Pancreas (tissue), 10 donors: ENCODE results near the gene NIPSNAP3A. TPM values are rescaled to one million over a fixed set of nuclear protein-coding genes. Genes with fewer than 3 reads are reported as not detected.

Experiments used
- ATAC-seq, 4 donors: fragments of 200-7000 bp; cut with Tn5 transposase; one replicate each; pipeline versions ENCODE4 v1.8.0 to v1.9.1; 2020; ENCODE audit warnings: mild to moderate bottlenecking in 4 of 4, moderate library complexity in 4 of 4
- DNase-seq, 6 donors: peaks; one replicate each; pipeline ENCODE4 v3.0.0-alpha.2; 2020
- FAIRE-seq: peaks from 2 replicates; lab custom pipeline; 2012; peaks lifted over from hg19 to GRCh38; lab: Jason Lieb, UNC
- H3K27ac ChIP-seq, 4 donors: fragments of 200-600 bp; sonication (generic); 1 replicate in 3 of 4; 2 replicates in 1 of 4; pipeline versions ENCODE4 v1.5.0 to v1.8.0; 2020
- H3K27me3 ChIP-seq, 4 donors: fragments of 200-600 bp; one replicate each; pipeline ENCODE4 v1.8.0; 2021
- H3K36me3 ChIP-seq, 3 donors: fragments of 200-600 bp; sonication (generic) in 1 of 3; one replicate each; pipeline versions ENCODE4 v1.5.0 to v1.8.0; 2020 to 2021
- H3K4me1 ChIP-seq, 3 donors: fragments of 200-600 bp; one replicate each; pipeline ENCODE4 v1.8.0; 2021
- H3K4me3 ChIP-seq, 4 donors: fragments of 200-600 bp; sonication (generic) in 2 of 4; one replicate each; pipeline versions ENCODE4 v1.5.0 to v1.8.0; 2020 to 2021
- H3K9me3 ChIP-seq, 4 donors: fragments of 200-600 bp; one replicate each; pipeline ENCODE4 v1.8.0; 2021
- CTCF ChIP-seq, 4 donors: fragments of 200-600 bp; sonication (generic) in 3 of 4; IDR thresholded peaks; one replicate each; pipeline versions ENCODE4 v1.5.0 to v1.8.0; 2021; ENCODE audit warnings: antibody characterized with exemption in 4 of 4
- WGBS, 2 donors: extraction: QIAGEN DNeasy Blood & Tissue Kit; methylation state at CpG; one replicate each; pipeline ENCODE4 v1.1.7; 2013; 5-methylcytosine and 5-hydroxymethylcytosine counted together
- intact Hi-C, 3 donors: fragments of 100-400 bp; cut with DNase I; formaldehyde crosslinking; loops; one replicate each; pipeline versions ENCODE4 v1.11.1 to v1.14.2; 2022
- polyA plus RNA-seq, 2 donors: library from polyadenylated mRNA; stranded (reverse); fragments of 200-250 nt; gene quantifications; one replicate each; pipeline ENCODE4 v1.2.3, GENCODE V29; 2013
- total RNA-seq, 6 donors: library from RNA; stranded (reverse); fragmentation: NEBNext Ultra II Directional in 4 of 6; extraction: Animal tissue kit (Norgen Biotek cat#: 25700) in 4 of 6; gene quantifications; one replicate each; pipeline versions ENCODE4 v1.2.1 to v1.2.4, GENCODE V29; 2021 to 2023
- donor health status: healthy with polysubstance abuse.
- donor health status: DM: no; HTN: no; CAD: no; lungs with moderate emphysema.
- donor health status: DM: no; HTN: no; CAD: no.
- donor health status: control.
- donor health status: control.
- donor health status: Bipolar disorder and iron deficiency.
- donor health status: DM: yes; HTN: yes; CAD: no.
- donor health status: DM: no; HTN: no; CAD: no.
- donor health status: DM: no; HTN: no; CAD: no.
- donor health status: DM: yes; HTN: yes; CAD: no.

Gene NIPSNAP3A
- total and polyA plus RNA-seq, 8 donors, result 4.1 to 22.9 (median 8.1) TPM

GRCh38 chr9:104798209-104798995 lies 50.9 kb downstream of the NIPSNAP3A start:
- H3K36me3 ChIP-seq, result peaks cover 4 to 79% (median 38%) of the 10 kb centered on the region in 3 donors
- no peak for ATAC-seq
- TF ChIP-seq CTCF (IDR thresholded peaks at IDR 0.05), result no peak
- no peak overlapping the region for H3K27ac ChIP-seq
- WGBS, 2 donors, result 76 to 78% methylated on average over 5 of the region's 5 CpGs
- H3K27me3 ChIP-seq, result no peaks in the 10 kb centered on the region
- no peak overlapping the region for H3K4me3 ChIP-seq
- no peaks in the 10 kb centered on the region for H3K4me1 ChIP-seq
- H3K9me3 ChIP-seq, result no peaks in the 10 kb centered on the region
- DNase-seq, result no peak
- no peak for FAIRE-seq
- intact Hi-C loops, result no loop called here

DNA sequence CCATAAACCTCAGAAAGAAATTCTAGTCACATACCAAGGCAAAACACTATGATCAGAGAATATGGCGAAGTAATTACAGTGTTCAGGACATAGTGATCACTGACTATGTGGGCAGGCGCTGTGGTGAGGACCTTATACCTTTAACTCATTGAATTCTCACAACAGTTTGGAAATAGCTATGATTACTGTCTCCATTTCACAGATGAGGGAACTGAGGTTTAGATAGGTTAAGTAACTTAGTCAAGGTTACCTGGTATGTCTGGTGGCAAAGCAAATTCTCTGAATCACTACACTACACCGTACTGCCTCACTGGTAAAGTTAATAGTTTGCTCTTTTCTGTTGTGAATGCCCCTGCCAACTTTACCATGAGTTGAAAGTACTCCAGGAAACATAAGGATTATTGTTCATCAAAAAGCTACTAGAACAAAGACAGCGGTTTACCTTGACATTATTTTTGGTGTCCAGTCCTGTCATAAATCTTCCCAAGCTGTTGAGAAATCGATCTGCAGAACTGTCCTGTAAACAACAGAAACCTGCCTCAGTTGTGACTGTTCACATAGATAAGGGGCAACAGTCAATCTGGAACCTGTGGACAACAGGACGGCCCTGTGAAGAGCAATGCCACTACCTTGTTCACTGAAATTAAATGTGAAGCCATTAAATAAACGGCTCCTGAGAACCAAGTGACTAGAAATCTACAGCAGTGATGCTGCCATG lies 52.7 kb downstream of the NIPSNAP3A start:
- Histone ChIP-seq H3K9me3 (no peaks in the 10 kb centered on the region), H3K36me3 (peaks cover 4 to 88% (median 35%) of the 10 kb centered on the region in 3 donors), H3K27ac (no peak overlapping the region), H3K4me3 (no peak overlapping the region), H3K4me1 (no peaks in the 10 kb centered on the region), H3K27me3 (no peaks in the 10 kb centered on the region)
- FAIRE-seq, result no peak
- TF ChIP-seq CTCF (IDR thresholded peaks at IDR 0.05), result no peak
- 74 to 77% methylated on average over 7 of the region's 7 CpGs for WGBS, 2 donors
- no peak for DNase-seq
- intact Hi-C loops, result no loop called here
- ATAC-seq, result no peak

- Histone ChIP-seq H3K4me3 (no peak overlapping the region), H3K9me3 (no peaks in the 10 kb centered on the region), H3K4me1 (no peaks in the 10 kb centered on the region), H3K27me3 (no peaks in the 10 kb centered on the region), H3K36me3 (peaks cover 0 to 86% (median 39%) of the 10 kb centered on the region in 3 donors), H3K27ac (no peak overlapping the region)
- WGBS, 2 donors, result 92 to 96% methylated on average over 5 of the region's 5 CpGs
- no peak for TF ChIP-seq CTCF (IDR thresholded peaks at IDR 0.05)
- ATAC-seq, result no peak
- no peak for FAIRE-seq
- DNase-seq, result no peak
- intact Hi-C loops, result no loop called here
These were observed 54.6 kb downstream of the NIPSNAP3A start for GRCh38 chr9:104802110-104802509.

- no peak for ATAC-seq
- FAIRE-seq, result no peak
- Histone ChIP-seq H3K9me3 (no peaks in the 10 kb centered on the region), H3K27ac (no peak overlapping the region), H3K4me1 (no peaks in the 10 kb centered on the region), H3K4me3 (no peak overlapping the region), H3K27me3 (no peaks in the 10 kb centered on the region), H3K36me3 (peaks cover 0 to 78% (median 34%) of the 10 kb centered on the region in 3 donors)
- no peak for DNase-seq
- WGBS, 2 donors, result 83 to 89% methylated on average over 2 of the region's 2 CpGs
- no peak for TF ChIP-seq CTCF (IDR thresholded peaks at IDR 0.05)
- intact Hi-C loops, result no loop called here
These were observed 55.4 kb downstream of the NIPSNAP3A start for GRCh38 chr9:104802906-104803305.
